ENCODE measurements around the gene SHLD1.
"Not testable (repeated sequence)": the region's sequence is repeated elsewhere in the genome, so short reads cannot be mapped to it uniquely, and the experiment has no call there.

SHLD1 gene

GRCh38 chr20:5770987-5771318 lies 20.8 kb downstream of the SHLD1 start:
- TF ChIP-seq, protein P1, sequence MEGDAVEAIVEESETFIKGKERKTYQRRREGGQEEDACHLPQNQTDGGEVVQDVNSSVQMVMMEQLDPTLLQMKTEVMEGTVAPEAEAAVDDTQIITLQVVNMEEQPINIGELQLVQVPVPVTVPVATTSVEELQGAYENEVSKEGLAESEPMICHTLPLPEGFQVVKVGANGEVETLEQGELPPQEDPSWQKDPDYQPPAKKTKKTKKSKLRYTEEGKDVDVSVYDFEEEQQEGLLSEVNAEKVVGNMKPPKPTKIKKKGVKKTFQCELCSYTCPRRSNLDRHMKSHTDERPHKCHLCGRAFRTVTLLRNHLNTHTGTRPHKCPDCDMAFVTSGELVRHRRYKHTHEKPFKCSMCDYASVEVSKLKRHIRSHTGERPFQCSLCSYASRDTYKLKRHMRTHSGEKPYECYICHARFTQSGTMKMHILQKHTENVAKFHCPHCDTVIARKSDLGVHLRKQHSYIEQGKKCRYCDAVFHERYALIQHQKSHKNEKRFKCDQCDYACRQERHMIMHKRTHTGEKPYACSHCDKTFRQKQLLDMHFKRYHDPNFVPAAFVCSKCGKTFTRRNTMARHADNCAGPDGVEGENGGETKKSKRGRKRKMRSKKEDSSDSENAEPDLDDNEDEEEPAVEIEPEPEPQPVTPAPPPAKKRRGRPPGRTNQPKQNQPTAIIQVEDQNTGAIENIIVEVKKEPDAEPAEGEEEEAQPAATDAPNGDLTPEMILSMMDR (IDR thresholded peaks at IDR 0.05; ENCODE audit: low read depth, low read length): no peak

GRCh38 chr20:5772704-5773103 lies 22.5 kb downstream of the SHLD1 start:
- no peak for DNase-seq (ENCODE audit: extremely low read depth, low read depth)
- TF ChIP-seq, protein P1 (IDR thresholded peaks at IDR 0.05; ENCODE audit: low read depth, low read length): no peak

More at GRCh38 chr20:5770987-5771318, 20.8 kb downstream of the SHLD1 start:
- DNase-seq (ENCODE audit: extremely low read depth, low read depth): no peak

- DNase-seq (ENCODE audit: extremely low read depth, low read depth): no peak
- TF ChIP-seq, protein P1 (IDR thresholded peaks at IDR 0.05; ENCODE audit: low read depth, low read length): no peak
Observed at GRCh38 chr20:5773589-5773988, 23.4 kb downstream of the SHLD1 start.

GRCh38 chr20:5776077-5776476 lies 25.9 kb downstream of the SHLD1 start:
- TF ChIP-seq, protein P1 (IDR thresholded peaks at IDR 0.05; ENCODE audit: low read depth, low read length): no peak
- no peak for DNase-seq (ENCODE audit: extremely low read depth, low read depth)

DNA sequence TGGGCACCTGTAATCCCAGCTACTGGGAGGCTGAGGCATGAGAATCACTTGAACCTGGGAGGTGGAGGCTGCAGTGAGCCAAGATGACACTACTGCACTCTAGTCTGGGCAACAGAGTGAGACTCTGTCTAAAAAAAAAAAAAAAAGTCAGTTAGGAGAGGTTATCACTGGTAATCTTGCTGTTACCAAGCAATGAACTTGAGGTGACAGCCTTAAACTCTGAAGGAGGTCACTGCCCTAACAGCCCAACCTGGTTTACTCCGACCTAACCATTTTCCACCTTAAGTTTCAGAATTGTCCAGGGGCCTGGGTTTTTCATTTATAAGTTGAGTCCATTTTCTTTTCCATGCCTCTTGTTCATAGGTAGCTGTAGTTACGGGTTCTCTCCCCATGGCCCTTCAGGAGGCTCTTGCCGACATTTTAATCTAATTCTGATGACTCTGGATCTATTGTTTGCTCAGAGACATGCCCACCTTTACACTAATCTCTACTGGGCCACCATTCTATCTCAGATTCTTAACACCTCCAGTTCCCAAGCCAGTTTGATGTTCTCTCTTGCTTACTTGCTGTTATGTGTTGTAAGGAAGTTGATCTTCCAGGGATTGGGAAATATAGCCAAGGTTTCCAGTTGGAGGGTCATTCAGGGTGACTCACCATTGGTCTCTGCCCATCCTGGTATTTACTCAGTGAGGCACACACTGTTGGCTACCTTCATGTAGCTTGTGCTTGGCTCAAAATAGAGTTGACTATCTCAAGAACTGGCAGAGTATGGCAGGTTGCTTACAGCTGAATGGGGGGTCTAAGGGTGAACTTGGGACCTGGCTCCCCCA lies 29.1 kb downstream of the SHLD1 start:
- TF ChIP-seq, protein P1 (IDR thresholded peaks at IDR 0.05; ENCODE audit: low read depth, low read length): no peak
- no peak for DNase-seq (ENCODE audit: extremely low read depth, low read depth)

DNA sequence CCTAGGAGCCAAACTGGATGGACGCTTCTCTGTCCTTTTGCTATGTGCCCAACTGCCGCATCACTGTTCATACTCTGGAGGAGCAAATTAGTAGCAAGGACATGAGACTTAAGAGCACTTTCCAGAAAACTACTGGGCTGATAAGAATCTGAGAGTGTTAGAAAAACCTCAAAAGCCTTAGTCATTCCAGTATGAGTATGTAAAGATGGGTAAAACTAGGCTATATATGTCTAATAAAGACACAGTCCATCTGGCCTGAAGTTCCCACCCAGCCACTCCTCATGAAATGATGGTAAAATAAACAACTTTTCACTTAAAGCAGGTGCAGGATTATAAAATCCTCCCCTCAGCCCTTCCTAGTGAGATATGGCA lies 30.6 kb downstream of the SHLD1 start:
- no peak for DNase-seq (ENCODE audit: extremely low read depth, low read depth)

GRCh38 chr20:5781367-5781766 lies 31.2 kb downstream of the SHLD1 start:
- not testable (repeated sequence) for DNase-seq (ENCODE audit: extremely low read depth, low read depth)

More for the DNA sequence above, 30.6 kb downstream of the SHLD1 start:
- TF ChIP-seq, protein P1 (IDR thresholded peaks at IDR 0.05; ENCODE audit: low read depth, low read length): no peak
